A172 (cell line): ENCODE data around the gene KCNQ1OT1. TPM values are rescaled to one million over a fixed set of nuclear protein-coding genes. Genes with fewer than 3 reads are reported as not detected.

Source experiments
- DNase-seq: peaks from one replicate; pipeline ENCODE4 v3.0.0-alpha.2; 2015; ENCODE audit warnings: low spot score
- total RNA-seq: library from RNA; depleted of rRNA; stranded (reverse); fragments of >200 nt; shearing (Covaris generic); gene quantifications from 2 replicates; pipeline ENCODE4 v1.2.3, GENCODE V29; 2014

KCNQ1OT1 gene
- total RNA-seq, 1 experiment from 2014 or later: 1.1 TPM

GRCh38 chr11:2688381-2689231, 11.2 kb downstream of the KCNQ1OT1 start:
- DNase-seq: no peak

- no peak for DNase-seq
Observed at GRCh38 chr11:2687782-2688191, 12.0 kb downstream of the KCNQ1OT1 start.

- no peak for DNase-seq
Observed at GRCh38 chr11:2687223-2687530, 12.6 kb downstream of the KCNQ1OT1 start.

GRCh38 chr11:2686360-2687222, 13.2 kb downstream of the KCNQ1OT1 start:
- no peak for DNase-seq

GRCh38 chr11:2685566-2686359, 14.0 kb downstream of the KCNQ1OT1 start:
- DNase-seq: no peak

GRCh38 chr11:2685051-2685450, 14.7 kb downstream of the KCNQ1OT1 start:
- DNase-seq: no peak

- no peak for DNase-seq
Observed at GRCh38 chr11:2684581-2684980, 15.2 kb downstream of the KCNQ1OT1 start.

GRCh38 chr11:2683806-2684205, 16.0 kb downstream of the KCNQ1OT1 start:
- no peak for DNase-seq

- no peak for DNase-seq
Observed at GRCh38 chr11:2681408-2682145, 18.2 kb downstream of the KCNQ1OT1 start.

- DNase-seq: no peak
Observed at GRCh38 chr11:2679011-2679676, 20.6 kb downstream of the KCNQ1OT1 start.

GRCh38 chr11:2678396-2678795, 21.4 kb downstream of the KCNQ1OT1 start:
- no peak for DNase-seq

GRCh38 chr11:2677127-2677526, 22.7 kb downstream of the KCNQ1OT1 start:
- DNase-seq: no peak

GRCh38 chr11:2675540-2675939, 24.3 kb downstream of the KCNQ1OT1 start:
- DNase-seq: no peak

GRCh38 chr11:2674658-2675131, 25.1 kb downstream of the KCNQ1OT1 start:
- DNase-seq: no peak

- no peak for DNase-seq
Observed at GRCh38 chr11:2673871-2674471, 25.8 kb downstream of the KCNQ1OT1 start.

- DNase-seq: no peak
Observed at GRCh38 chr11:2673250-2673610, 26.6 kb downstream of the KCNQ1OT1 start.

- DNase-seq: no peak
Observed at GRCh38 chr11:2672553-2673249, 27.1 kb downstream of the KCNQ1OT1 start.

- DNase-seq: no peak
Observed at GRCh38 chr11:2671748-2672147, 28.0 kb downstream of the KCNQ1OT1 start.

GRCh38 chr11:2670541-2671100, 29.2 kb downstream of the KCNQ1OT1 start:
- no peak for DNase-seq
